Hematopoietic multipotent progenitor cell (in vitro differentiated cells): Measurements from ENCODE around the gene GAS7. TPM values are rescaled to one million over a fixed set of nuclear protein-coding genes. Genes with fewer than 3 reads are reported as not detected.
"Not testable (repeated sequence)": the region's sequence is repeated elsewhere in the genome, so short reads cannot be mapped to it uniquely, and the experiment has no call there.

ENCODE experiments used
- DNase-seq, 3 donors: peaks; one replicate each; pipeline ENCODE4 v3.0.0-alpha.2; 2011 to 2015; ENCODE audit warnings: low read depth in 2 of 3, low spot score in 2 of 3
- total RNA-seq: library from RNA; depleted of rRNA; stranded (reverse); fragments of >200 nt; gene quantifications from one replicate; pipeline ENCODE4 v1.2.3, GENCODE V29; 2012

Gene GAS7
- total RNA-seq, 1 donor = 16.2 TPM

DNA sequence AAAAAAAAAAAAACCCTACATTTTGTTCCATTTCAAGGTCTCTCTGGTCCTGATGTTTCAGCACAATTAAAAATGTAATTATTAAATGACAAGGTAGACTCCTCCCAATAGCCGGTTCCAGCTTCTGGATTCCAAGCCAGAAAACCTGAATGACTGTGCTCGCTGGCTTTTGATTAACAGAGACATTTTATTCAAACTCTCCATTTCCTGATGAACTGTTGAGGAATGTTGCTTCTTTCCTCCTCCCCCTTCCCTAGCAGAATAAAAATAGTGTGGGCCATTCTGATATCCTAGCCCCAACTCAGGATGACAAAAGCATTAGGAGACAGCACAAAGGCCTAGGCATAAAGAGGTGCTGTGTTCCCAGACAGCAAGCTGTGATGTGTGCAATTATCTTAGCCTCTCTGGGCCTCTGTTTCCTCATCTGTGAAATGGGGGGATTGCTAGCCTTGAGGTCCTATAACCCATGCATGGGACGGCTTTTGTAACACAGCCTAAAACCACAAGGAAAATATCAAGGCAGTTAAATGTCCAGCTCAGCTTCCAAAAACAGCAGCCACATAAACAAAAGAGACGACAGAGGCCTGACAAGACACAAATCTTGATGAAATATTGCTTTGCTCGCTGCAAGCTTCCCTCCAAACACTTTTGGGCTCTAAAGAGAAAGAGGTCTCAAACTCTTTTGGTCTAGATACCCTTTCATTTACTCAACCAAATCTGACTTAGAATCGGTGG is 166.1 kb downstream of the GAS7 start:
- DNase-seq = no peak

DNA sequence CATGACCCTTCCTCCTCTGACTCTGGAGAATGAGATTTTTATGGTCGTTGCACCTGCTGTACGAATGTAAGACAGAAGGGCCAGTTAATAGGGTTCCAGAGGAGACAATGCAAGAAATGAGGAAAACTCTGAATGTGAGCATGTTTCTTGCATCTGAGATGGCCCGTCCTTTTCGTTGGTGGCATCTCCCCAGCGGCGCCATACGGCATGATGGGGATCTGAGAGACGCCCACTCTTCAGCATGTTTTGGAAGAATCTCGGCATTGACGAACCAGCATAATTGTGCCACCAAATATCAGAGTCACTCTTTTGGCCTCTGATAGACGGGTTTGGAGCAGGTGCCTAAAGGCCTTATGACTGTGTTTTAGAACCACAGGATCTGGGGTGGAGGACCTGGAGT is 166.8 kb downstream of the GAS7 start:
- DNase-seq = no peak

DNA sequence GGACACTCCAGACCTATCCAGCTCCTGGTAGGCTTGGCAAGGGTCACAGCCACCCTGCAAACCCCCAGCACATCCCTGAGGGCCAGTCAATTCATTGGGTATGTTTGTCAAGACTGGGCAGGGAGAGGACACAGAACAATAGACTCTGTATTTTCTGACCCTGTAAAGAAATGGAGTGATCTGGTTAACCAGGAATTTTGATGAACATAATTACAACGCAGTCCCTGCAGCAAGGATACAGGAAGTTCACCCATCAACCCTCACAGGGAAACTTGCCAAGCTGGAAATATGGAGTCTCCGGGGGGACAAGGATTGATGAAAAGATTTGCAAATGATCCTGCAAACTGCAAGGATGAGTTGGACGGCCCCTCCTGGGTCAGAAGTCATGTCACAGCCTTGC is 167.3 kb downstream of the GAS7 start:
- DNase-seq = no peak

DNA sequence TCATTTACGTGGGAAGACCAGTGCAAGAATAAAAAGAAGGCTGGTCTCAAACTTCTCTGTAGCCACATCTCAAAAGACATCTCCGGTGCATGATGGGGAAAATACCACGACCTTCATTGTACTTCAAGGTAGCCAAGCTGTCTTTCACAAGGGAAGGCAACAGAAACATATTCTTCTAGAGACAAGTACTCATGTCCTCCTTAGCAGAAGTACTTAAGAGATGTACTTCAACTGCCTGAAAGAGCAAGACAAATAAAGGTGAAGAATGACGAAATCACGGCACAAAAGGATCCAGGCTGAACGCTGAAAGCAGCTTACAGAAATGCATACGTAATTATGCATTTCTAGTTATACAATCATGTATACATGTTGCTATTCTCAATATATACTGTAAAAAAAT is 169.3 kb downstream of the GAS7 start:
- DNase-seq = no peak

DNA sequence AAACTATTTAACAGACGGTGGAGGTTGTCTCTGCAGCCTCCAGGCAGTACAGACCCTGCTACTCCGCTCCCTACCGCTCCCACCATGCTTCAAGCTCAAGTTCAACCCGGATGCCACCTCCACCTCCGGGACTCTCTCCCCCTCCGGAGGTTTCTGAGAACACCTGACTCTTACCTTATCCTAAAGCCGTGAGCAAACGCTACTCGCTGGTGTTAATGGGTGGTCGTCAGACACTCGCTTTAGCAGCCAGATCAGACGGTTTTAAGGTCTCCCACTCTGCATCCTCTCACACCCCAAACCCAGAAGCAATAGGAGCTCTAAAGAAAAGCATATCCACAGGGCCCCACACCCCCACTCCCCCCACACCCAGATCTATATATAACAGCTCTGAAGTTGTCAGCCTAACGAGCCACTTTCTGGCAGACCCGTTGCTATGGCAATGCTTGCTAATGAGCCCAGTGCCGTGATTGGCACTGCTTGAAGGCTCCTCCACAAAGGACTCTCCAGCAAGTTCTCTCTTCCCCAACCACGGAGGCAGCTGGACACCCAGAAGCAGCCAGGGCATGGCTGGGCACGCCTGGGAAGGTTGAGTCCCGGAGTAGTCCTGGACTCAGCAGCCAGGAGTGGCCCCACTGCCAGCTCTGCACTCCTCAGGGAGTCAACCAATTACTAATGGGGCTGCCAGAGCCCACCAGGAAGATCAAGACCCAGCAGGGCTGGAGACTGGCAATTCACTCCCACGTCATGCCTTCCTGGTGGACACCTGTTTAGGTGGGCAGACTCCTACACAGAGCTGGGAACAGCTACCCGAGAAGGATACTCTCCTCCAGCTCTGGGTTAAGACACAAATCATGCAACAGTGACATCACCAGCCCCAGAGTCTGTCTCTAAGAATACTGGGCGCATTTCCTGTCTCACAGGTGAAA is 172.2 kb downstream of the GAS7 start:
- DNase-seq = no peak

DNA sequence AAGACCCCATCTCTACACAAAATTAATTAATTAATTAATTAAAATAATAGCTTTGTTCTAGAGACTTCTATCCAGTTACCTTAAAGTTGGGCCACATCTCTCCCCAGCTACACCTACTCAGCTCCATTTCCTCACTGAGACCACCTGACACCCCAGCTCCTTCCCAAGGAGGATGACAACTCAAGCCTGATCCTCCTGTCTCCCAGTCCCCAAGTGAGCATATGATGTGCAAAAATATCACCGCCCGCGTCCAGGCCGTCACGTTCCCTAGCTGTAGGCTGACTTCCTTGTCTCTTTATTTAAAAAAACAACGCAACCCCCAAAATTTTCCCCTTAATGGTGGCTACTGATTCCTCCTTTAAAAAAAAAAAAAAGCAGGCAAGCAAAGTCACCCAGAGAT is 173.2 kb downstream of the GAS7 start:
- DNase-seq = no peak

DNA sequence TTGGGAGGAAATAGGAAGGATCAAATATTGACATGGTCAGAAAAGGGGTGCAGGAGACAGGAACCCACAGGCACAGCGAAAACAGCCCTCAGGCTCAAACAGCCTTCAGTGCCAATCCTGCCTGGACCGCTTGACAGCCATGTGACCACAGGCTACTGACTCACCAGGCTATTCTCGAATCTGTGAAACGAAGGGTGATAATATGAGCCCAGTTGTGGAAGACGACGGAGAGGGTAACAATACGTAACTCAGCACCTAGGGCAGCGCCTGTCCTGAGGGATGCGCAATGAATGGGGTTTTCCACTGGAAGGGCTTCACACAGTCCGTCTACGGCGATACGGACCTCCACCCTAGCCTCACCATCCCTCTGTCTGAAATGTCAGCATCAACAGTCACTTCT is 176.0 kb downstream of the GAS7 start:
- DNase-seq = no peak

DNA sequence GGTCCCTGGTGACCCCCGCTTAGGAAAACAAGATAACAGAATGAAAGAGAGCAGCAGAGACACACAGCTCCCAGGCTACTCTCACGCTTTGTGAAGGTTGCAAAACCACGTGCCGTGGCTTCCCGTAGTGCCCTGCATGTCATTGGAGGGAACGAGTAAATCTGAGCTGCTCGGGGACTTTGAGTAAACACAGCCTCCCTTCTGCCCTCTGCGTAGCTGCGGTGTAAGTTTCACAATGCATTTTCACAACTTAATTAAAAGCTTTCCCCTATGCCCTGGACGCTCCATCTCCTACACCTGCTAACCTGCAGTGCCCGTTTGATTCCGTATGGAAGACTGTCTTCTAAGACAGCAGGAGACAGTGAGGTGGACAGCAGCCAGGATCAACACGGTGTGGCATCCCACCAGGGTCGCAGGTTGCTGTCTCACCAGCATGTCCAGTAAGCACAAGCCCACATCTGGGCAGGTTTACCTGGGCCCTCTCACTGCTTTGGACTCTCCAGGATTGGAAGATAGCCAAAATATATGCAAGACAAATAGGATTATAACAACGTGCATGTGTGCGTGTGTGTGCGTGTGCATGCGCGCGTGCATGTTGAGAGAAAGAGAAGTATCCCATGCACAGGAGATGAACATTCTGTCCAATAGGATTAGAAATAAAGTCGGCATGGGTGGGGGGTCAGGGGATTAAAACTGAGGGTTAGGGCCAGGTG is 177.0 kb downstream of the GAS7 start:
- DNase-seq = no peak

DNA sequence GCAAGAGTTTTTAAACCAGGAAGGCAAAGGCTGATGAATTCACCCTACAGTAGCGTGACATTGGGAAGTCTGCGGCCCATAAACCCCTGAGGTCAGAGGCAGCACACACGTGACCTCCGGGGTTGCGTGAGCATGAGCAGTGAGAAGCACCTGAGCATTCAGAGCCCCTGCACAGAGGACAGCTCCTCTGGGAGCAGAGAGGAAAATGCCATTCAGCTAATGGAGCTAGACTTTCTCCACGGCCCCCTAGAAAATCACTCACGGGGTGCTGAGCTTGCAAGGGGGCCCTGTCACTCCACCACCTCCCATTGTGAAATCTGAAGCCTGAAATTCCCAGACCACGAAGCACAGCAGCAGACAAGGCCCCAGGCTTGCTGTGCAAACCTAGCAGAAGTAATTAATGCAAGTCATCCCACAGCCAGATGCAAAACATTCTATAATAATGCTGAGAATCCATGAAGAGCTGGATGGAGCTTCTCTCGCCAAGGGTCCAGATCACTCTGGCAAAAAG is 178.4 kb downstream of the GAS7 start:
- no peak for DNase-seq

DNA sequence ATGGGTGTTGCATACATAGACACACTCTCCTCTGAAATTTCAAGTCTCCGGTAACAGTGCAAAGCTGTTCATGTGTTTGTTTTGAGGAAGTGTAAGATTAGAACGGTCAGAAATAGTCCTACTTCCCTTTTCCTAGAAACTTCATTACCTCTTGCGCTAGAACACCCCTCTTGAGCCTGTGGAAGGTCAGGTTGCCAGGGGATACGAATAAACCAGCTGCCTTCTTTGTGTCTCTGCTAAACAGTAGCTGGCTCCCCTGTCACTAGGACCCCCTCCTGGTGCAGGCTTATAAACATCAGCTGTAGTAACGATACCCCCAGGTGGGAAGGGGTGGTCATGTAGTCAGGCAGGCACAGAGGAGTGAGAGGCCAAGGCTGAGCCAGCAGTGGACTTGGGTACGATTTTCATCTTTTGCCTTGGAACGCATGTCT is 179.9 kb downstream of the GAS7 start:
- peak in 2 of 3 donors; percentile 68 to 91 for DNase-seq

DNA sequence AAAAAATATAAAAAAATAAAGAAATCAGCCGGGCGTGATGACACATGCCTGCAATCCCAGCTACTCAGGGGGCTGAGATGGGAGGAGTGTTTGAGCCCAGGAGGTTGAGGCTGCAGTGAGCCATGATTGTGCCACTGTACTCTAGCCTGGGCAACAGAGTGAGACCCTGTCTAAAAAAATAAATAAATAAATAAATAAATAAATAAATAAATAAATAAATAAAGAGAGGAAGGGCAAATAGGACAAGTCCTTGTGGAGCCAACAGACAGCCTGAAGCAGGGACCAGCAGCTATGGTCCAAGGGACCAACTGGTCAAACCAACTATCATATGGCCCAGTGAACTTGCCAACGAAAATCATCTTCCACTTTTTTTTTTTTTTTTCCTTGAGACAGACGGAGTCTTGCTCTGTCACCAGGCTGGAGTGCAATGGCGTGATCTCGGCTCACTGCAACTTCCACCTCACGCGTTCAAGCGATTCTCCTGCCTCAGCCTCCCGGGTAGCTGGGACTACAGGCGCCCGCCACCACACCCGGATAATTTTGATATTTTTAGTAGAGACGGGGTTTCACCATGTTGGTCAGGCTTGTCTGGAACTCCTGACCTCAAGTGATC is 181.3 kb downstream of the GAS7 start:
- DNase-seq = not testable (repeated sequence)

DNA sequence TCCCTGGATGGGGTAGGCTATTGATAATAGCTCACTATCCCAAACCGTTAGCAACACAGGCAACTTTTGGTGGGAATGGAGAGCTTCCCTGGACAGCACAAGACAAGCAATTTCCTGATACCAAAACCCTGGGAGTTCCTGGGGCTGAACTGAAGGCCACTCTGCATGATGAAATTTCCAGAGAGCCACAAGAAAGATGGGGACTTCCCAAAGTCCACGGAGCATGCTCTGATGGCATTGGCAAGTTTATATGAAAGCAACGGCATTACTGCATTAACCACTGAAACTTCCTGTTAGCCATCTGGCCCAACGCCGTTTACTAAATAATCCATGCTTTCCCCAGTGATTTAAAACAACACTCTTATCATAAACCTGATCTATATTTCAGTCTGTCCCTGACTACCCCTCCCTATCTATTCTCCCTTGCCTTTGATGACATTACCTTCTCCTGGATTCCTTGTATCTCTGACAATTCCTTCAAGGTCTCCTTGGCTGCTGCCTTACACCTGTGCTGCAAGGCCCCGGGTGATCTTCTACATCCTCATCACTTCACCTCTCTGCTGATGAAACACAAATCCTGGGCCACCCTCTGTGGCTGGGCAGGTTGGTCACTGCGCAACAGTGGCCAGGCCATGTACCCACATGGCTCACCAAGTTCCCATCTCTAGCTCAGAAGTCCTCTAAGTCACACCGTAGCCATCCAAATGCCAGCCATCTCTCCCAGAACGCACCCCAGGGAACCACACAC is 184.9 kb downstream of the GAS7 start:
- DNase-seq = peak in 2 of 3 donors; percentile 24 to 30

DNA sequence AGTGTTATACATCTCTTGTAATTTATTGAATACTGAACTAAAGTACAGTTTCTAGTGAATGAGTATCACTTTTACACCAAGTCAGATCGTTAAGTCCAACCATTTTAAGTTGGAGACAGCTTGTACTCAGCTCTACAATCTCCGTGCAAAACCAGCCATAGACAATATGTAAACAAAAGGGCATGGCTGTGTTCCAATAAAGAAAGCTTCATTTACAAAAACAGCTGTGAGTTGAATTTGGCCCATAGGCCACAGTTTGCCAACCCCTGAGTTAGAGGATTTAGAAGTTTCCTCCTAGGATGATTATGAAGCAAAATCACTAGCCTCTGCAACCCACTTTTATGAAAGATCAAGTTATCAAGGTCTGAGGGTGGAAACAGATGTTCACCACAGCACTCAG is 187.7 kb downstream of the GAS7 start:
- DNase-seq = no peak

DNA sequence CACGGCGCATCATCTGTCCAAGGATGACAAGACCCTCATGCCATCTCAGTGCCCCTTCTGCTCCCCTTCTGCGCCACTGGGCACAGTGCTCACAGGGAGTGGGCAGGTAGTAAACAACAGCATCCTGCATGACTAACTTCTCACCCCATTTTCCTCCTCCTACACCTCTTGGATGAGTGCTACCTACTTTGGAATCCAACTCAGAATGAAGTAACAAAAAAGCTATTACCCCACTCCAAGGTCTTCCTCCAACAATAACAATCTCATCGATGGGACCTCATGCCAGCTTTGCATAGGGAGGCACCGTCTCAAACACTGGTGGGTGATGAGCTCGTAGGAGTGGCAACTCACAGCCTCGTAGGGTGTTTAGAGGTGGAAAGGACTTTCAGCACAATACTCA is 194.7 kb downstream of the GAS7 start:
- no peak for DNase-seq

DNA sequence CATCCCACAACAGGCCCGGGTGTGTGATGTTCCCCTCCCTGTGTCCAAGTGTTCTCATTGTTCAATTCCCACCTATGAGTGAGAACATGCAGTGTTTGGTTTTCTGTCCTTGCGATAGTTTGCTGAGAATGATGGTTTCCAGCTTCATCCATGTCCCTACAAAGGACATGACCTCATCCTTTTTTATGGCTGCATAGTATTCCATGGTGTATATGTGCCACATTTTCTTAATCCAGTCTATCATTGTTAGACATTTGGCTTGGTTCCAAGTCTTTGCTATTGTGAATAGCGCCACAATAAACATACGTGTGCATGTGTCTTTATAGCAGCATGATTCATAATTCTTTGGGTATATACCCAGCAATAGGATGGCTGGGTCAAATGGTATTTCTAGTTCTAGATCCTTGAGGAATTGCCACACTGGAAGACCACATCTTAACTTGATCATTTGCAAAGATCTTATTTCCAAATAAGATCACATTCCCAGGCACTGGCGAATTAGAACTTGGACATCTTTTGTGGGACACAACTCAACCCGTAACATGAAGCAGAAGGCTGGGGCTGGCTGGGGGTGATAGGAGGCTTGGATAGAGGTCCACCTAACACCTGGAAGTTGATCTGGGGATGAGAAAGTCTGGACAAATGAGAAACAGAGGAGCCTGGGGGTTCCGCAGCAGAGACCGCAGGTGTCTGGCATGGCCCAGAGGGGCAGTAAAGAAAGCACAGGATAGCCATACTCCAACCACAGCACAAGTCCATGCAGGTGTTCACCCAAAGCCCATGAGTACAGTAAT is 195.6 kb downstream of the GAS7 start:
- not testable (repeated sequence) for DNase-seq

DNA sequence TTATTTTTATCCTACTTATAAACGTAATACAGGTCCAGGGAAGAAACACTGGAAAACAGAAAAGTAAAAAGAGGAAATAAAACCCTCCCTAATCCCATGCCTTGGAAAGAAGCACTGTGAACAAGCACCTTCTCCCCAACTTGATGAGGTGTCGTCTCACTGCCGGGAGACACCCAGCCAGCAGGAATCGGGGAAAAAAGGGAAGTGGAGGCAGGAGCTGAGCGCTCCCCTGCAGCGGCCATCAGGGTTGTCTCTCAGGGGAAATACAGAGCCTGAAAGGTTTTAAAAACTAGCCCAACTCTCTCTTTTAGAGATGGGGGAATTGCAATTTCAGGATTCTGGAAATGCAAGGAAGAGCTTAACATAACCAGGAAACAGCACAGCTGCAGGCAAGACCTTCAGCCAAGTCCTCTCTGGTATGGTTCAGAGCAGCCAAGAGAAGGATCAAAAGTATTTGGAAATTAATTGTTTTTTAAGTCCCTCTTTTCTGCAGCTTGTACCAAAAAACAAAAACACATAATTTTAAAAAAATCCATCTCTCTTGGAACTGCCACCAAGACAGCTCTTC is 197.0 kb downstream of the GAS7 start:
- no peak for DNase-seq

DNA sequence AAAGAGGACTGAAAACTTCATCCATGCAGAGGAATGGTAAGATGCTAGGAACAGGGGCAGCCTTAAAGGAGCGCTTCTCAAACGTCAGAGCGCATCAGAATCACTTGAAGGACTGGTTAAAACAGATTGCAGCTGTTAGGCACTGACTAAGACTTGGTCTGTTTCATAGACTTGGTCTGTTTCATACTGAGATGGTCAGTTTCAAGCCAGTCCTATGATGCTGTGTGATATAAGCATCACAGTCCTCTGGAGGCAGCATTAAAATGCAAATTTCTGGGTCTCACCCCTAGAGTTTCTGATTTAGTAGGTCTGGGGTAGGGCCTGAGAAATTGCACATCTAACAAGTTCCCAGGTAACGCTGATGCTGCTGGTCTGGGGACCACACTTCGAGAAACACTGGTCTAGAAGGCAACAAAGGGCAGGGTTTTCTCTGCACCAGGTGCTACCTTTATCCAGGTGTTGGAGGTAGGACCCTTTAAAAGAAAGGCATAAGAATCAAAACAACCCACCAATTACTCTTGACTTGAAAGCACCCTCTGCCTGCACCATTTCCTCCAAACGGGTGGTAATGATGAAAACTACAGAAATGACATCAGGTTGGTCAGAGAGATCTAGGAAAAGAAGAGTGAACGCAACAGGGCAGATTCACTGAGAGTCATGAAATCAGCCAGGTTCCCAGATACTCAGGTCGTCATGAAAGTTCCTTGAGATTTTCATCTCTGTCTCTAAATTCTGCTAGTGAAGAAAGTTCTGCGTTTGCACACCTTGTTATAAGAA is 198.3 kb downstream of the GAS7 start:
- DNase-seq = no peak

DNA sequence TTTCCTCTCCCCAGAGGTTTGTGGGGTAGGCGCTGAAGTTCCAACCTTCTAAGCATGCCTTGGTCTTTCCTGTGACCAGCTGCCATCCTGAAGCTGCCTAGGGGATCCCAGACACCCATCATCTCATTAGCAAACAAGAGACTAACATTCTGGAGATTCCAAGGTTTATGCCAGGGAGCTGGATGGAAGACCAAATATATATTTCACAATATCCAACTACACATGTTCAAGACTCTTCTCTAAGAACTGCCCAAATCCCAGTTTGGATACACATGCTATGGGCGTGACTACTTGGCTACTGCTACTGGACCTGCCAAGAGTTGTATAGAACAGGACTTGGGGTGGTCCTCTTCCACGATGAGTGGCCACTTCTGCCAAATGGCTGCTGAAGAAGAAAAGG is 200.3 kb downstream of the GAS7 start:
- no peak for DNase-seq
